HCT116 (cell line): ENCODE results near the gene H3-3A. TPM values are rescaled to one million over a fixed set of nuclear protein-coding genes. Genes with fewer than 3 reads are reported as not detected.

Experiments used
- ATAC-seq: fragments of 200-7000 bp; cut with Tn5 transposase; 2 replicates; pipeline ENCODE4 v1.9.1; 2020; ENCODE audit warnings: mild to moderate bottlenecking, moderate library complexity
- BruUV-seq: library from RNA; stranded (reverse); fragments of 400-500 nt; replicated peaks from 2 replicates; lab custom pipeline; 2021; lab: Mats Ljungman, UMichigan
- CTCF ChIA-PET: fragments of 300-600 bp; sonication (Branson Sonifier 250); formaldehyde crosslinking; loops from one replicate; lab custom pipeline; 2021; ENCODE audit warnings: antibody characterized with exemption; lab: Charles Lee
- POLR2A ChIA-PET: fragments of 300-600, 350-600 bp; sonication (Branson Sonifier 250); formaldehyde crosslinking; loops from one replicate; lab custom pipeline; 2021; ENCODE audit warnings: antibody characterized with exemption; lab: Charles Lee
- RAD21 ChIA-PET, 2 experiments: fragments of 300-600 bp; sonication (Branson Sonifier 250); formaldehyde crosslinking; loops; one replicate each; lab custom pipeline; 2023; ENCODE audit warnings: low total read pairs in 2 of 2; ENCODE audit not compliant: uncharacterized antibody in 2 of 2, unreplicated experiment in 2 of 2, low non-redundant PET in 1 of 2; lab: Charles Lee
- DNase-seq: peaks from one replicate; pipeline ENCODE4 v3.0.0-alpha.2; 2010; ENCODE audit warnings: low read depth, low spot score
- H2AFZ ChIP-seq: fragments of 200-600 bp; shearing (Covaris generic), sonication (generic); 2 replicates; pipeline ENCODE4 v1.6.1; 2017; ENCODE audit warnings: low read depth, mixed run types, mixed read lengths, antibody characterized with exemption, low read length; ENCODE audit not compliant: poor library complexity, severe bottlenecking
- H3K27ac ChIP-seq: 2 replicates; pipeline ENCODE4 v1.5.1; 2012; ENCODE audit warnings: low read depth, low read length
- H3K27me3 ChIP-seq: fragments of 200-600 bp; sonication (generic); 2 replicates; pipeline ENCODE4 v1.6.1; 2016; ENCODE audit warnings: mixed run types, low read length, mixed read lengths; ENCODE audit not compliant: insufficient read depth
- H3K36me3 ChIP-seq, 2 experiments: fragments of 200-500 bp in 1 of 2; fragments of 200-600 bp in 1 of 2; sonication (Bioruptor generic) in 1 of 2; sonication (generic) in 1 of 2; 2 replicates each; pipeline versions ENCODE4 v1.5.1 to v1.6.1; 2014 to 2016; ENCODE audit warnings: low read length in 2 of 2, inconsistent platforms in 1 of 2, mixed read lengths in 1 of 2, mixed run types in 1 of 2; ENCODE audit not compliant: insufficient read depth in 2 of 2, control insufficient read depth in 1 of 2
- H3K4me1 ChIP-seq, 2 experiments: fragments of 200-600 bp in 1 of 2; sonication (generic) in 1 of 2; 2 replicates each; pipeline versions ENCODE4 v1.5.1 to v1.6.1; 2012 to 2017; ENCODE audit warnings: low read length in 2 of 2, inconsistent platforms in 1 of 2, mild to moderate bottlenecking in 1 of 2, mixed read lengths in 1 of 2, mixed run types in 1 of 2, moderate library complexity in 1 of 2; ENCODE audit not compliant: insufficient read depth in 2 of 2, control insufficient read depth in 1 of 2
- H3K4me2 ChIP-seq: fragments of 200-600 bp; sonication (generic); 2 replicates; pipeline ENCODE4 v1.6.1; 2017; ENCODE audit warnings: mixed run types, low read length, mixed read lengths
- H3K4me3 ChIP-seq, 2 experiments: fragments of 200-600 bp in 1 of 2; sonication (generic) in 1 of 2; replicated peaks in 1 of 2; 2 replicates each; pipeline ENCODE4 v1.5.1; 2011 to 2016; ENCODE audit warnings: low read length in 2 of 2, control low read depth in 1 of 2, low read depth in 1 of 2, mild to moderate bottlenecking in 1 of 2, mixed read lengths in 1 of 2, mixed run types in 1 of 2
- H3K79me2 ChIP-seq: fragments of 200-600 bp; sonication (generic); 2 replicates; pipeline ENCODE4 v1.6.1; 2017; ENCODE audit warnings: mild to moderate bottlenecking, mixed run types, low read length, moderate library complexity, mixed read lengths; ENCODE audit not compliant: insufficient read depth
- H3K9ac ChIP-seq: fragments of 200-600 bp; sonication (generic); 2 replicates; pipeline ENCODE4 v1.6.1; 2016; ENCODE audit warnings: low read length, mixed read lengths
- H3K9me2 ChIP-seq: fragments of 200-600 bp; sonication (generic), shearing (Covaris generic); 2 replicates; pipeline ENCODE4 v1.6.1; 2017; ENCODE audit warnings: mixed run types, mild to moderate bottlenecking, moderate library complexity; ENCODE audit not compliant: insufficient read depth
- H3K9me3 ChIP-seq, 2 experiments: fragments of 200-500 bp in 1 of 2; fragments of 200-600 bp in 1 of 2; sonication (Bioruptor generic) in 1 of 2; sonication (generic) in 1 of 2; 2 replicates each; pipeline ENCODE4 v1.6.1; 2014 to 2017; ENCODE audit warnings: low read length in 2 of 2, mixed read lengths in 2 of 2, inconsistent platforms in 1 of 2, low read depth in 1 of 2, mild to moderate bottlenecking in 1 of 2, mixed run types in 1 of 2, moderate library complexity in 1 of 2; ENCODE audit not compliant: control insufficient read depth in 1 of 2, insufficient read depth in 1 of 2
- H4K20me1 ChIP-seq: fragments of 200-600 bp; sonication (generic), shearing (Covaris generic); 2 replicates; pipeline ENCODE4 v1.6.1; 2017; ENCODE audit warnings: mixed run types, mild to moderate bottlenecking, moderate library complexity; ENCODE audit not compliant: insufficient read depth
- ATF3 ChIP-seq: IDR thresholded peaks from 2 replicates; pipeline ENCODE4 v1.6.1; 2012
- CBX3 ChIP-seq: IDR thresholded peaks from 2 replicates; pipeline ENCODE4 v1.6.1; 2012; ENCODE audit warnings: low read depth
- CTCF ChIP-seq, 3 experiments: fragments of 200-600 bp in 1 of 3; sonication (generic) in 1 of 3; IDR thresholded peaks in 2 of 3; conservative IDR thresholded peaks in 1 of 3; 2 replicates each; pipeline ENCODE4 v1.5.1; 2012 to 2017; ENCODE audit warnings: low read depth in 2 of 3, low read length in 2 of 3, antibody characterized with exemption in 1 of 3, borderline replicate concordance in 1 of 3, control low read depth in 1 of 3, mild to moderate bottlenecking in 1 of 3, mixed read lengths in 1 of 3, mixed run types in 1 of 3, moderate library complexity in 1 of 3; ENCODE audit not compliant: insufficient read depth in 1 of 3
- EGR1 ChIP-seq: IDR thresholded peaks from 2 replicates; pipeline ENCODE4 v1.6.1; 2012; ENCODE audit warnings: low read depth
- ELF1 ChIP-seq: IDR thresholded peaks from 2 replicates; pipeline ENCODE4 v1.6.1; 2012; ENCODE audit warnings: low read depth, borderline replicate concordance
- EZH2 ChIP-seq: fragments of 200-600 bp; sonication (generic); IDR thresholded peaks from 2 replicates; pipeline ENCODE4 v1.6.1; 2017; ENCODE audit warnings: antibody characterized with exemption, mixed run types
- EZH2phosphoT487 ChIP-seq: fragments of 200-600 bp; IDR thresholded peaks from 2 replicates; pipeline ENCODE4 v1.6.1; 2018; ENCODE audit warnings: antibody characterized with exemption, borderline replicate concordance
- FOSL1 ChIP-seq: IDR thresholded peaks from 2 replicates; pipeline ENCODE4 v1.6.1; 2012; ENCODE audit warnings: low read depth
- JUND ChIP-seq: IDR thresholded peaks from 2 replicates; pipeline ENCODE4 v1.6.1; 2012
- MAX ChIP-seq: IDR thresholded peaks from 2 replicates; pipeline ENCODE4 v1.6.1; 2012
- POLR2A ChIP-seq: IDR thresholded peaks from 2 replicates; pipeline ENCODE4 v1.7.0; 2011; ENCODE audit warnings: borderline replicate concordance; ENCODE audit not compliant: insufficient read depth, insufficient read length; ENCODE audit errors: extremely low read depth
- POLR2AphosphoS5 ChIP-seq: IDR thresholded peaks from 2 replicates; pipeline ENCODE4 v1.6.1; 2011; ENCODE audit warnings: mild to moderate bottlenecking, low read depth, low read length, moderate library complexity
- RAD21 ChIP-seq: IDR thresholded peaks from 2 replicates; pipeline ENCODE4 v1.6.1; 2012; ENCODE audit warnings: low read depth, mild to moderate bottlenecking
- SP1 ChIP-seq: IDR thresholded peaks from 2 replicates; pipeline ENCODE4 v1.6.1; 2012; ENCODE audit warnings: low read depth
- TCF7L2 ChIP-seq: IDR thresholded peaks from 2 replicates; pipeline ENCODE4 v1.7.0; 2011; ENCODE audit warnings: borderline replicate concordance, inconsistent platforms; ENCODE audit not compliant: insufficient read depth, insufficient read length; ENCODE audit errors: extremely low read depth
- YY1 ChIP-seq: IDR thresholded peaks from 2 replicates; pipeline ENCODE4 v1.6.1; 2011; ENCODE audit warnings: low read length, low read depth, moderate library complexity, mild to moderate bottlenecking; ENCODE audit not compliant: insufficient replicate concordance; ENCODE audit errors: extremely low read depth
- ZBTB33 ChIP-seq: IDR thresholded peaks from 2 replicates; pipeline ENCODE4 v1.6.1; 2011; ENCODE audit warnings: mild to moderate bottlenecking, low read length, moderate library complexity; ENCODE audit not compliant: insufficient replicate concordance; ENCODE audit errors: extremely low read depth
- ZFX ChIP-seq: fragments of 450-650 bp; IDR thresholded peaks from 2 replicates; pipeline ENCODE4 v1.6.1; 2017
- ZNF274 ChIP-seq: fragments of 200-500 bp; sonication (Bioruptor generic); IDR thresholded peaks from 2 replicates; pipeline ENCODE4 v1.6.1; 2014; ENCODE audit warnings: mild to moderate bottlenecking, low read depth, low read length, inconsistent platforms
- intact Hi-C: fragments of 100-400 bp; cut with micrococcal nuclease; formaldehyde crosslinking; loops from 2 replicates; pipeline ENCODE4 v1.10.0; 2022
- total RNA-seq: library from RNA; stranded (reverse); gene quantifications from one replicate; pipeline ENCODE4 v1.2.1, GENCODE V29; 2021; ENCODE audit not compliant: unreplicated experiment

Gene H3-3A
- total RNA-seq, 1 experiment from 2014 or later: 386 TPM

GRCh38 chr1:226086776-226087175 is 24.3 kb downstream of the H3-3A start:
- Histone ChIP-seq H3K79me2 (no peaks in the 10 kb centered on the region), H3K9me2 (no peaks in the 10 kb centered on the region), H4K20me1 (no peaks in the 10 kb centered on the region), H3K27me3 (no peaks in the 10 kb centered on the region), H3K4me1 (peaks cover 2 to 18% of the 10 kb centered on the region in 2 experiments; a peak in 2 of 4 replicates), H2AFZ (no peak overlapping the region), H3K4me2 (no peak overlapping the region), H3K4me3 (no peak overlapping the region), H3K9ac (no peak overlapping the region), H3K9me3 (no peaks in the 10 kb centered on the region), H3K36me3 (no peaks in the 10 kb centered on the region), H3K27ac (no peak overlapping the region)
- no TSS peak for BruUV-seq
- intact Hi-C loops: no loop called here
- ChIA-PET RAD21 (no interaction called here), POLR2A (no interaction called here), CTCF (no interaction called here)
- no peak for ATAC-seq
- no peak for DNase-seq
- no peak for TF ChIP-seq ELF1
- TF ChIP-seq CBX3: no peak
- TF ChIP-seq MAX: no peak
- no peak for TF ChIP-seq POLR2AphosphoS5
- no peak for TF ChIP-seq ATF3
- no peak for TF ChIP-seq TCF7L2
- TF ChIP-seq EGR1: no peak
- TF ChIP-seq POLR2A: no peak
- no peak for TF ChIP-seq JUND
- TF ChIP-seq FOSL1: no peak
- no peak for TF ChIP-seq ZBTB33
- TF ChIP-seq CTCF (IDR thresholded peaks at IDR 0.05 in 2 of 3, conservative IDR thresholded peaks at IDR 0.05 in 1 of 3; ENCODE audit: borderline replicate concordance in 1 of 3, insufficient read depth in 1 of 3, low read depth in 2 of 3, low read length in 2 of 3): no peak
- TF ChIP-seq EZH2: no peak
- no peak for TF ChIP-seq RAD21
- no peak for TF ChIP-seq YY1
- no peak for TF ChIP-seq SP1
- TF ChIP-seq ZFX: no peak
- TF ChIP-seq EZH2phosphoT487: no peak
- no peak for TF ChIP-seq ZNF274
